ENCODE results near the gene GIT2.

- TF ChIP-seq EZH2 (IDR thresholded peaks at IDR 0.05; ENCODE audit: insufficient read depth, poor library complexity, severe bottlenecking) = no peak
- no peak for TF ChIP-seq EZH2phosphoT487 (IDR thresholded peaks at IDR 0.05; ENCODE audit: insufficient read depth, low read depth)
Measured at GRCh38 chr12:109919456-109919855, 76.7 kb downstream of the GIT2 start.
